Activated CD4-positive, alpha-beta T cell treated with anti-CD3 and anti-CD28 coated beads for 36 hours (primary cell): ENCODE measurements around the gene PRKN. TPM values are rescaled to one million over a fixed set of nuclear protein-coding genes. Genes with fewer than 3 reads are reported as not detected.

Source experiments
- ATAC-seq: fragments of 200-7000 bp; cut with Tn5 transposase; one replicate; pipeline ENCODE4 v1.10.0; 2021; ENCODE audit warnings: mild to moderate bottlenecking, moderate library complexity
- CTCF ChIA-PET: fragments of 350-600 bp; sonication (Branson Sonifier 250); formaldehyde crosslinking; loops from one replicate; lab custom pipeline; 2021; ENCODE audit warnings: antibody characterized with exemption; lab: Charles Lee
- POLR2A ChIA-PET: fragments of 350-600 bp; sonication (Branson Sonifier 250); formaldehyde crosslinking; loops from one replicate; lab custom pipeline; 2021; ENCODE audit warnings: antibody characterized with exemption, inconsistent platforms; lab: Charles Lee
- DNase-seq: peaks from one replicate; pipeline ENCODE4 v3.0.0-alpha.2; 2020
- H3K27ac Mint-ChIP-seq: one replicate; pipeline ENCODE4 v1.8.0; 2021; ENCODE audit warnings: mixed read lengths
- H3K27me3 Mint-ChIP-seq: one replicate; pipeline ENCODE4 v1.8.0; 2021; ENCODE audit warnings: mixed read lengths
- H3K36me3 Mint-ChIP-seq: one replicate; pipeline ENCODE4 v1.8.0; 2021; ENCODE audit warnings: low read depth, mixed read lengths
- H3K4me1 Mint-ChIP-seq: one replicate; pipeline ENCODE4 v1.8.0; 2021; ENCODE audit warnings: mixed read lengths
- H3K4me3 Mint-ChIP-seq: one replicate; pipeline ENCODE4 v1.8.0; 2021; ENCODE audit warnings: mild to moderate bottlenecking, moderate library complexity, mixed read lengths
- H3K9me3 Mint-ChIP-seq: one replicate; pipeline ENCODE4 v1.8.0; 2021; ENCODE audit warnings: low read depth, mixed read lengths
- intact Hi-C, 2 experiments: fragments of 100-400 bp; cut with DNase I in 1 of 2; cut with micrococcal nuclease in 1 of 2; formaldehyde crosslinking; loops; one replicate each; pipeline versions ENCODE4 v1.14.2 to v1.15.1; 2022 to 2024; cut with DNase I, micrococcal nuclease
- total RNA-seq, 2 experiments: library from RNA; stranded (reverse); gene quantifications; one replicate each; pipeline ENCODE4 v1.2.3, GENCODE V29; 2021

The PRKN gene
- total RNA-seq, 2 experiments from 2014 or later, result 0.56 to 0.87 TPM

- H3K4me3 Mint-ChIP-seq, result no peak overlapping the region
- ChIA-PET POLR2A (no interaction called here), CTCF (no interaction called here)
- DNase-seq (no peak), ATAC-seq (no peak)
- H3K9me3 Mint-ChIP-seq, result peaks cover 3% of the 10 kb centered on the region
- H3K27me3 Mint-ChIP-seq, result no peaks in the 10 kb centered on the region
- H3K27ac Mint-ChIP-seq, result no peak overlapping the region
- H3K36me3 Mint-ChIP-seq, result no peaks in the 10 kb centered on the region
- H3K4me1 Mint-ChIP-seq, result no peaks in the 10 kb centered on the region
- intact Hi-C loops, result no loop called here
Observed at GRCh38 chr6:161613711-161614110, 1113.9 kb downstream of the PRKN start.

- ChIA-PET CTCF (interaction anchor here (1.0 kb wide), 1 partner anchor 10 kb away, joined by 5 read pairs; no protein-coding TSS in a partner anchor), POLR2A (no interaction called here)
- no peak for ATAC-seq
- DNase-seq, result no peak
- Mint-ChIP-seq H3K9me3 (peaks cover 3% of the 10 kb centered on the region), H3K27me3 (no peaks in the 10 kb centered on the region), H3K4me1 (no peaks in the 10 kb centered on the region), H3K27ac (no peak overlapping the region), H3K4me3 (no peak overlapping the region), H3K36me3 (no peaks in the 10 kb centered on the region)
- intact Hi-C loops, result no loop called here
Observed at GRCh38 chr6:161608771-161609170, 1118.8 kb downstream of the PRKN start.

GRCh38 chr6:161607696-161608297 is 1119.8 kb downstream of the PRKN start:
- H3K36me3 Mint-ChIP-seq, result no peaks in the 10 kb centered on the region

GRCh38 chr6:161602359-161602758 is 1125.2 kb downstream of the PRKN start:
- ATAC-seq (no peak), DNase-seq (no peak)
- no peaks in the 10 kb centered on the region for H3K9me3 Mint-ChIP-seq
- no peaks in the 10 kb centered on the region for H3K4me1 Mint-ChIP-seq
- H3K27ac Mint-ChIP-seq, result no peak overlapping the region
- ChIA-PET CTCF (no interaction called here), POLR2A (interaction anchor here (0.6 to 0.7 kb wide), 2 partner anchors 58 to 318 kb away, joined by 3 to 5 read pairs; no protein-coding TSS in a partner anchor)
- H3K4me3 Mint-ChIP-seq, result no peak overlapping the region
- no peaks in the 10 kb centered on the region for H3K27me3 Mint-ChIP-seq
- H3K36me3 Mint-ChIP-seq, result no peaks in the 10 kb centered on the region
- intact Hi-C loops, result no loop called here

More at GRCh38 chr6:161607696-161608297, 1119.8 kb downstream of the PRKN start:
- Mint-ChIP-seq H3K4me1 (no peaks in the 10 kb centered on the region), H3K9me3 (peaks cover 3% of the 10 kb centered on the region), H3K27me3 (no peaks in the 10 kb centered on the region), H3K27ac (no peak overlapping the region), H3K4me3 (no peak overlapping the region)
- ChIA-PET POLR2A (no interaction called here), CTCF (no interaction called here)
- ATAC-seq (no peak), DNase-seq (no peak)
- intact Hi-C loops, result no loop called here

- Mint-ChIP-seq H3K27ac (no peak overlapping the region), H3K4me3 (no peak overlapping the region), H3K9me3 (no peaks in the 10 kb centered on the region), H3K27me3 (no peaks in the 10 kb centered on the region), H3K4me1 (no peaks in the 10 kb centered on the region), H3K36me3 (no peaks in the 10 kb centered on the region)
- POLR2A ChIA-PET, result no interaction called here
- CTCF ChIA-PET, result no interaction called here
- intact Hi-C loops, result no loop called here
- ATAC-seq (no peak), DNase-seq (no peak)
Observed at GRCh38 chr6:161598896-161599295, 1128.7 kb downstream of the PRKN start.

GRCh38 chr6:161596807-161597520 is 1130.6 kb downstream of the PRKN start:
- H3K36me3 Mint-ChIP-seq, result no peaks in the 10 kb centered on the region
- H3K9me3 Mint-ChIP-seq, result peaks cover 4% of the 10 kb centered on the region
- DNase-seq (no peak), ATAC-seq (no peak)
- POLR2A ChIA-PET, result no interaction called here
- no peak overlapping the region for H3K4me3 Mint-ChIP-seq
- no peaks in the 10 kb centered on the region for H3K27me3 Mint-ChIP-seq
- H3K4me1 Mint-ChIP-seq, result no peaks in the 10 kb centered on the region
- CTCF ChIA-PET, result interaction anchor here (0.6 kb wide), 1 partner anchor 787 kb away, joined by 3 read pairs; no protein-coding TSS in a partner anchor
- intact Hi-C loops, result no loop called here
- H3K27ac Mint-ChIP-seq, result no peak overlapping the region

- Mint-ChIP-seq H3K9me3 (peaks cover 4% of the 10 kb centered on the region), H3K27me3 (no peaks in the 10 kb centered on the region), H3K4me3 (no peak overlapping the region), H3K36me3 (no peaks in the 10 kb centered on the region), H3K4me1 (no peaks in the 10 kb centered on the region), H3K27ac (no peak overlapping the region)
- POLR2A ChIA-PET, result no interaction called here
- CTCF ChIA-PET, result no interaction called here
- ATAC-seq, result no peak
- no peak for DNase-seq
- intact Hi-C loops, result no loop called here
Observed at GRCh38 chr6:161594412-161594811, 1133.2 kb downstream of the PRKN start.

- intact Hi-C loops, result no loop called here
- no peak for DNase-seq
- CTCF ChIA-PET, result interaction anchor here (0.6 kb wide), 1 partner anchor 661 kb away, joined by 4 read pairs; no protein-coding TSS in a partner anchor
- H3K4me3 Mint-ChIP-seq, result no peak overlapping the region
- H3K9me3 Mint-ChIP-seq, result peaks cover 4% of the 10 kb centered on the region
- no peaks in the 10 kb centered on the region for H3K36me3 Mint-ChIP-seq
- no peak overlapping the region for H3K27ac Mint-ChIP-seq
- ATAC-seq, result no peak
- H3K4me1 Mint-ChIP-seq, result no peaks in the 10 kb centered on the region
- H3K27me3 Mint-ChIP-seq, result no peaks in the 10 kb centered on the region
- POLR2A ChIA-PET, result no interaction called here
Observed at GRCh38 chr6:161590961-161591627, 1136.5 kb downstream of the PRKN start.

GRCh38 chr6:161586887-161587286 is 1140.7 kb downstream of the PRKN start:
- Mint-ChIP-seq H3K4me3 (no peak overlapping the region), H3K9me3 (no peaks in the 10 kb centered on the region), H3K36me3 (no peaks in the 10 kb centered on the region), H3K4me1 (no peaks in the 10 kb centered on the region), H3K27ac (no peak overlapping the region), H3K27me3 (no peaks in the 10 kb centered on the region)
- DNase-seq (no peak), ATAC-seq (no peak)
- ChIA-PET POLR2A (no interaction called here), CTCF (no interaction called here)
- intact Hi-C loops, result no loop called here

- DNase-seq (no peak), ATAC-seq (no peak)
- intact Hi-C loops, result no loop called here
- Mint-ChIP-seq H3K9me3 (no peaks in the 10 kb centered on the region), H3K27ac (no peak overlapping the region), H3K4me3 (no peak overlapping the region), H3K36me3 (no peaks in the 10 kb centered on the region), H3K27me3 (no peaks in the 10 kb centered on the region), H3K4me1 (no peaks in the 10 kb centered on the region)
- ChIA-PET CTCF (interaction anchor here (0.7 to 1.0 kb wide), 2 partner anchors 51 to 260 kb away, joined by 3 read pairs; no protein-coding TSS in a partner anchor), POLR2A (no interaction called here)
Observed at GRCh38 chr6:161584621-161585340, 1142.8 kb downstream of the PRKN start.

- POLR2A ChIA-PET, result no interaction called here
- Mint-ChIP-seq H3K36me3 (no peaks in the 10 kb centered on the region), H3K4me1 (no peaks in the 10 kb centered on the region), H3K27me3 (no peaks in the 10 kb centered on the region), H3K4me3 (no peak overlapping the region), H3K9me3 (no peaks in the 10 kb centered on the region), H3K27ac (no peak overlapping the region)
- CTCF ChIA-PET, result interaction anchor here (1.0 kb wide), 1 partner anchor 50 kb away, joined by 3 read pairs; no protein-coding TSS in a partner anchor
- intact Hi-C loops, result no loop called here
- ATAC-seq (no peak), DNase-seq (no peak)
Observed at GRCh38 chr6:161584051-161584450, 1143.5 kb downstream of the PRKN start.
